Sigmoid colon (tissue), 4 donors: ENCODE data around the gene USP38.
"Not testable (repeated sequence)": the region's sequence is repeated elsewhere in the genome, so short reads cannot be mapped to it uniquely, and the experiment has no call there.

Experiments used
- POLR2AphosphoS5 ChIP-seq, 4 donors: sonication (generic); formaldehyde crosslinking; IDR thresholded peaks; one replicate each; pipeline ENCODE4 v1.6.1; 2017; ENCODE audit warnings: antibody characterized with exemption in 4 of 4
- TF ChIP-seq, protein P1 (sequence below), 4 experiments: fragments of 450-650 bp in 3 of 4; fragments of 200-600 bp in 1 of 4; IDR thresholded peaks; one replicate each; pipeline ENCODE4 v1.5.1; 2016 to 2019; ENCODE audit warnings: antibody characterized with exemption in 4 of 4, mild to moderate bottlenecking in 3 of 4, moderate library complexity in 2 of 4

DNA sequence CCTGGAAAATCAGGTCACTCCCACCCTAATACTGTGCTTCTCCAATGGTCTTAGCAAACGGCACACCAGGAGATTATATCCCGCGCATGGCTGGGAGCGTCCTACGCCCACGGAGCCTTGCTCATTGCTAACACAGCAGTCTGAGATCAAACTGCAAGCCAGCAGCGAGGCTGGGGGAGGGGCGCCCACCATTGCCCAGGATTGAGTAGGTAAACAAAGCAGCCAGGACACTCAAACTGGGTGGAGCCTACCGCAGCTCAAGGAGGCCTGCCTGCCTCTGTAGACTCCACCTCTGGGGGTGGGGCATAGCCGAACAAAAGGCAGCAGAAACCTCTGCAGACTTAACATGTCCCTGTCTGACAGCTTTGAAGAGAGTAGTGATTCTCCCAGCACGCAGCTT lies 18.0 kb upstream of the USP38 start:
- TF ChIP-seq, protein P1, sequence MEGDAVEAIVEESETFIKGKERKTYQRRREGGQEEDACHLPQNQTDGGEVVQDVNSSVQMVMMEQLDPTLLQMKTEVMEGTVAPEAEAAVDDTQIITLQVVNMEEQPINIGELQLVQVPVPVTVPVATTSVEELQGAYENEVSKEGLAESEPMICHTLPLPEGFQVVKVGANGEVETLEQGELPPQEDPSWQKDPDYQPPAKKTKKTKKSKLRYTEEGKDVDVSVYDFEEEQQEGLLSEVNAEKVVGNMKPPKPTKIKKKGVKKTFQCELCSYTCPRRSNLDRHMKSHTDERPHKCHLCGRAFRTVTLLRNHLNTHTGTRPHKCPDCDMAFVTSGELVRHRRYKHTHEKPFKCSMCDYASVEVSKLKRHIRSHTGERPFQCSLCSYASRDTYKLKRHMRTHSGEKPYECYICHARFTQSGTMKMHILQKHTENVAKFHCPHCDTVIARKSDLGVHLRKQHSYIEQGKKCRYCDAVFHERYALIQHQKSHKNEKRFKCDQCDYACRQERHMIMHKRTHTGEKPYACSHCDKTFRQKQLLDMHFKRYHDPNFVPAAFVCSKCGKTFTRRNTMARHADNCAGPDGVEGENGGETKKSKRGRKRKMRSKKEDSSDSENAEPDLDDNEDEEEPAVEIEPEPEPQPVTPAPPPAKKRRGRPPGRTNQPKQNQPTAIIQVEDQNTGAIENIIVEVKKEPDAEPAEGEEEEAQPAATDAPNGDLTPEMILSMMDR (IDR thresholded peaks at IDR 0.05): not testable (repeated sequence)
- not testable (repeated sequence) for TF ChIP-seq POLR2AphosphoS5 (IDR thresholded peaks at IDR 0.05)
